GM18951 (cell line): Measurements from ENCODE around the gene DPP3.
"Not testable (repeated sequence)": the region's sequence is repeated elsewhere in the genome, so short reads cannot be mapped to it uniquely, and the experiment has no call there.

ENCODE experiments used
- POLR2A ChIP-seq: IDR thresholded peaks from 4 replicates; pipeline ENCODE4 v1.6.1; 2011; ENCODE audit warnings: mild to moderate bottlenecking; ENCODE audit not compliant: insufficient read length, insufficient read depth; ENCODE audit errors: extremely low read depth
- in situ Hi-C: fragments of 300-500 bp; cut with MboI; formaldehyde crosslinking; loops from one replicate; pipeline ENCODE4 v1.12.0; 2022; ENCODE audit warnings: low sequenced_read_pairs, mixed read lengths, inconsistent platforms; ENCODE audit not compliant: unreplicated experiment

DPP3 gene

DNA sequence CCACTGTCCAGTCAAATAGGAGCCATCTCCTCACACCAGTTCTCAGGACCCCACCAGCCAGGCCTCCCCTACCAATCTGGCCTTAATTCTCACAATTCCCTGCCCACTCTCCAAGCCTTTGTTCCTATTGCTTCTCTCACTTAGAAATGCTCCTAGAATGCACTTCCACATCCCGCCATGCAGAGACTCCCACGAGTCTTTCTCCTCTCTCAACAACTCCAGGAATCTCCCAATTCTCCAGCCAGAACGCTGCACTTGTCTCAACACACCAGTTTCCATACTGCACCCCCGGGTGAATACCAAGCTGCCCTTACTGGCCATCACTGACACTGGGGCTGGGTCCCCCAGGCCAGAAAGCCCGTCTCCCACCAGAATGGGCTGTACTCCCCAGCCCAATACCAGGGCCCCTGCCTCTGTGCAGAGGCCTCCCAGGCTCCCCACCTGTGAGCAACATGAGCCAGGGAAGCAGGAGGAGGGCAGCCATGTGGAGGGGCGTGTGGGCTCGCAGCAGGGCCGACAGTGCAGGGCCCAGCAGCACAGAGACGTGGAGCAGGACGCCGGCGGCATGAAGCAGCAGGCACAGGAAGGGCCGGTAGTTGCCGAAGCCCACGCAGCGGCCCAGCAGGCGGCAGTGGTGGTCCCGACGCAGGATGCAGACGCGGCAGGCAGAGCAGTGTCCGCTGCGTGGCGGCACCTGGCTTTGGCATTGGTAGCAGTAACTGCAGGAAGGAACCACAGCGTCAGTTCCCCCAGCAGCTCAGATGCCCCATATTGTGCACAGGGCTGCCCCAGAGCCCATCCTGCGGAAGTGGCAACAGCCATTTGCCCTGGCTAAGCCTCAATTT, 63.3 kb downstream of the DPP3 start:
- in situ Hi-C loops: no loop called here
- TF ChIP-seq POLR2A: peak; percentile 28

- in situ Hi-C loops: not testable (repeated sequence)
These were observed 64.7 kb downstream of the DPP3 start for GRCh38 chr11:66544952-66545351.

DNA sequence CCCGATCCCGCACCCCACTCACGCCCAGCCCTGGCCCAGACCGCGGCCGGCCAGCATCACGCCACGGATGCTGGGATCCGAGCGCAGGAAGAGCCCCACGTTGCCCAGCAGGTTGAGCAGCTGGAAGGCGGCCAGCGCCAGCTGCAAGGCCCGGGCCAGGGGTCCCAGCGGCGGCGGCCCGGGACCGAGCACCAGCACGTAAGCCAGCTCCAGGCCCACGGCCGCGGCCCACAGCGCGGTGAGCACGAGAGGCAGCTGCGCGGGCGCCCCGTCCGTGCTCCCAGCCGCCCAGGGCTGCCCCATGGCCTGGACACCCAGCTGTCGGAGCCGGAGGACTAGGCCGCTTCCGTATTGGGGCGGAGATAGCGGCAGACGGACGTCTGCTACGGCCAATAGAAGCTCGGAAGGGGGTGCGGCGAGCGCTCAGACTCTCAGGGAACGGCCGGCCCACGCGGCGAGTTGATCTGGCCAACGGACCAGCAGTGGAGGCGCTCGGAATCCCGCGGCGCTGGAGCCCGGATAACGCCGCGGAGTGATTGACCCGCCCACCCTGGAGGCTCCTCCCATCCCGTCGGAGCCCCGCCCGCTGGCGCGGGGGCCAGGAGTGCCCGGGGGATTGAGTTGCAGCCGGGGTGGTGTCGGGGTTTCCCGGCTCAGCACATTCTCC, 65.6 kb downstream of the DPP3 start, which contains the start of gene ZDHHC24:
Gene ZDHHC24 (minus strand): TSS at position 348 of the 667 bp plus-strand sequence. CDS start 45 bp downstream, at position 303.
- peak; percentile 78 for TF ChIP-seq POLR2A
- in situ Hi-C loops: no loop called here

DNA sequence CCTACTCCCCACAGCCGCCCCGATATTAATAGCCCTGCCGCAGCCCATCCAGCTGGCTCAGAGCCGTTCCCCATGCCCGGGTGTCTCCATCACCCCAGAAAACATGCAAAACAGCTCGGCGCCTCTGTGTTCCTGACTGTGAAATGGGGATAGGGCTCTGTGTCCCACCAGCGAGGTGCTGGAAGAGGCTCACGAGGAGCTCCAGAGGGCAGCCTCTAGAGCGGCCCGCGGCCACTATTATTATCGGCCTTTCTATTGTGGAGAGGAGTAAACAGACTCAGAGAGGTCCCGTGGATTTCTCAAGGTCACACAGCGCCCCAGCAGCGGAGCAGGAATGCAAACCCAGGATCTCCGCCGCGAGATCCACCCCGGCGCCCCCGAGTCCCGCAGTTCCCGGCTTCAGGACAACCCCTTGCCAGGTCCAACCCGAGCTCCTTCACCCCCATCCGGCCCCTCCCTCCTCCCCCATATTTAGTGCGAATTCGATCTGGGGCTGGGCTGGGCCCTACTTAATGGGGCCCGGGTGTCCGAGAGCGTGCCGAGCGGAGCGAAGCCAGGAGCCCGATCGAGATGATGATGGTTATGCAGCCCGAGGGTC, 66.2 kb downstream of the DPP3 start, which contains the start of gene ACTN3:
Gene ACTN3 (plus strand): TSS at position 536 of the 598 bp plus-strand sequence. CDS start 35 bp downstream, at position 571.
- in situ Hi-C loops: no loop called here
- TF ChIP-seq POLR2A: no peak

GRCh38 chr11:66546966-66547661, 66.9 kb downstream of the DPP3 start:
- in situ Hi-C loops: no loop called here
- no peak for TF ChIP-seq POLR2A

DNA sequence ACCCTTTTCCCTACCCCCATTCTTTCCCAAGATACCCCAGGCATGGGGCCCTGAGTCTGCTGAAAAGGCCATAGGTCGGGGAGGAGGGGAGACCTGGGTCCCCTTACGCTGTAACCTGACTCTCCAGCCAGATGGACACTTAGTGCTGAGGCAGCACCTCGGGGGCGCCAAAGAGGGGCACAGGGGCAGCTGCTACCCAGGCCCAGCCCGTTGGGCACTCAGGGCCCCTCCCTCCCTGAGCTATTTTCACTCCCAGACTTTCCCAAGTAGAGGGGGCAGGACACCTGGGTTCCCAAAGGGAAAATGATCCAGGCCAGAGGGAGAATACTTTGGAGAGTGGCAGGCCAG, 67.4 kb downstream of the DPP3 start:
- no peak for TF ChIP-seq POLR2A
- in situ Hi-C loops: no loop called here

- in situ Hi-C loops: no loop called here
These were observed 67.8 kb downstream of the DPP3 start for GRCh38 chr11:66548041-66548440.

DNA sequence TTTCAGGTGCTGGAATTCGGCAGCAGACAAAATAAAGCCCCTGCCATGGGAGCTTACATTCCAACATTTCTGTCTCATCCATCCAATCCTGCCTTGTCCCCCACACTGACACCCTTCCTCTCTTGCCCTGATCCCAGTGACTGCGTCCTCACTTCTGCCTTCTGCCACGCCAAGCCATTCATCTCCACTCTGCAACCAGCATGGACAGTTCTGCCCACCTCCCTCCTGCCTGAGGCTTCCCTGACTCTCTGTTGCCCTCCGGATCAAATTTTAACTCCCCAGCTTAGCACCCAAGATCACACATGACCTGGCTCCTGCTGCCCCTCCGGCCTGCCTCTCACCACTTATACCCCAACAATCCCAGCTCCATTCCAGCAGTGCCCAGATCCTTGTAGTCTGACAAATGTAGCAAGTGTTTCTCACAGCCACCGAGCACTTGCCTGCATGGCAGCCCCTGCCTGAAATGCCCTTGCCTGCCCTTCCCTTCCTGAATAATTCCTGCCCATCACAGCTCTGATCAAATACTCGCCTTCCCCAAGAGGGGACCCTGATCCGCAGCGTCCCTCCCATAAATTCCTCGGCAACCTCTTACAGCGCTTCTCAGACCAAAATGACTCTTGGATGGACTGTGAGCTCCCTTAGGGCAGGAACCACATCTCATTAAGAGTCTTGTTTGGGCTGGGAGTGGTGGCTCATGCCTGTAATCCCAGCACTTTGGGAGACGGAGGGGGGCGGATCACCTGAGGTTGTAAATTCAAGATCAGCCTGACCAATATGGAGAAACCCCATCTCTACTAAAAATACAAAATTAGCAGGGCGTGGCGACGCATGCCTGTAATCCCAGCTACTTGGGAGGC, 68.8 kb downstream of the DPP3 start:
- TF ChIP-seq POLR2A: no peak
- in situ Hi-C loops: no loop called here

More at GRCh38 chr11:66548041-66548440, 67.8 kb downstream of the DPP3 start:
- TF ChIP-seq POLR2A: no peak

DNA sequence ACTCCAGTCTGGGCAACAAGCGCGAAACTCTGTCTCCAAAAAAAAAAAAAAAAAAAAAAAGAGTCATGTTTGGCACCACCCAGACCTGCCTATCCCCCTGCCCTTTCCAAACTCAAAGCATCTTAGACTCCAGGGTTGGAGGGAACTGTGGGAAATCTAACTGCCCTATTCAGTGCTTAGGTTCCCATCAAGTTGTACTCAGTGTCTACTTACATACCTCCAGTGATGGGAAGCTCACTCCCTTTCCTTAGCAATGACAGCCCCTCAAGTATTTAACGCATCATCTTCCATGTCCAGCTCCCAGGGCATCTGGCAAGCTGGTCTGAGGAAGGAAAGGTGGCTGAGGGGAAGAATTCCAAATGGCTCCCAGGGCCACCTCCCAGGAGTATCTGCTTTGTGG, 69.5 kb downstream of the DPP3 start:
- in situ Hi-C loops: loop anchor here (25.0 kb wide), 1 partner anchor 288 kb away; the partner anchor contains the start of gene RCE1

DNA sequence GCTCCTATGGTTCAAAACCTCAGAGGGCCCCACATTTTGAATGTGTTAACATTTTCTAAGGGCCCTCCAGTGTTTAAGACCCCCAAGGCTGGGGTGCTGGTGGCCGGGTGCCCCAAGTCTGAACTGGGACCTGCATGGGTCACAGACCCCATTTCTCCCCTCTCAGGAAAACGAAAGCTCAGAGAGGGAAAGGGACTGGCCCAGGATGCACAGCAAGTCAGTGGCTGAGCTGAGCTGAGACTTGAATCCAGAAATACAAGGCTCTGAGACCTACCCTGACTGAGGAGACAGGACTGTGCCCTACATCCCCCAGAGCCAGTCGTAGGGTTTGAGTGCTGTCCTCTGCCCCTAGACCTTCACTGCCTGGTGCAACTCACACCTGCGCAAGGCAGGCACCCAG, 70.7 kb downstream of the DPP3 start:
- TF ChIP-seq POLR2A: no peak
- in situ Hi-C loops: loop anchor here (25.0 kb wide), 1 partner anchor 286 kb away; the partner anchor contains the start of gene RCE1

More for the DNA sequence above, 69.5 kb downstream of the DPP3 start:
- no peak for TF ChIP-seq POLR2A

GRCh38 chr11:66554602-66555001, 74.4 kb downstream of the DPP3 start:
- in situ Hi-C loops: loop anchor here (25.0 kb wide), 1 partner anchor 283 kb away; the partner anchor contains the start of gene RCE1
- no peak for TF ChIP-seq POLR2A

DNA sequence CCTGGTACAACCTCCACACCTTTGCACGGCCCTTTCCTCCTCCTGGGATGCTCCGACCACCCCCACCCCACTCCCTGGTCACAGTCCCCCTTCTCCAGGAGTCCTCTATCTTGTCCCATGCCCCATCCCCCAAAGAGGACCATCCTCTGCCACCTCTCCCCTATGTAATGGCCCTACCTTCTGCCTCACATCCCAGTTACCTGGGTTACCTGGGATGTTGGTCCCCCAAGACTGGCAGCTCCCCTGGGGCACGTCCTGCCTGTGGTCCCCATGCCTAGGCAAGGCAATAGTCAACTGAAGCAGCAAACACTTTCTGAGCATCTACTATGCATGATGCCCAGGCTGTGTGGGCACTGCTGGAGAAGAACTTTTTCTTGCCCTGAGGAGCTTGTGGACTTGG, 75.2 kb downstream of the DPP3 start:
- TF ChIP-seq POLR2A: no peak
- in situ Hi-C loops: loop anchor here (25.0 kb wide), 1 partner anchor 282 kb away; the partner anchor contains the start of gene RCE1
